A549 (cell line): ENCODE results near the gene CLIP2. TPM values are rescaled to one million over a fixed set of nuclear protein-coding genes. Genes with fewer than 3 reads are reported as not detected.

Experiments
- ATAC-seq, 2 experiments: fragments of 200-7000 bp in 1 of 2; fragments of >200 bp in 1 of 2; cut with Nextera tagmentation in 1 of 2; cut with Tn5 transposase in 1 of 2; 3 replicates each; pipeline versions ENCODE4 v1.8.0 to v1.9.1; 2018 to 2020; ENCODE audit warnings: mild to moderate bottlenecking in 1 of 2, moderate library complexity in 1 of 2
- CTCF ChIA-PET: fragments of 300-600 bp; sonication (Branson Sonifier 250); formaldehyde crosslinking; extraction: SDS; loops from one replicate; lab custom pipeline; 2021; ENCODE audit warnings: antibody characterized with exemption, inconsistent platforms; lab: Yijun Ruan, JAX
- POLR2A ChIA-PET: fragments of 350-600 bp; formaldehyde crosslinking; extraction: SDS; loops from one replicate; lab custom pipeline; 2021; ENCODE audit warnings: antibody characterized with exemption, inconsistent platforms; lab: Yijun Ruan, JAX
- DNase-seq, 2 experiments: peaks; one replicate each; pipeline versions ENCODE4 v3.0.0 to v3.0.0-alpha.2; 2011 to 2016; ENCODE audit warnings: low read depth in 1 of 2, low spot score in 1 of 2
- FAIRE-seq: peaks from 2 replicates; lab custom pipeline; 2011; peaks lifted over from hg19 to GRCh38; lab: Jason Lieb, UNC
- H3K27ac ChIP-seq, 2 experiments: fragments of >200 bp; sonication (Bioruptor Twin); formaldehyde crosslinking; 3 replicates each; pipeline ENCODE4 v1.5.1; 2016 to 2017
- H3K4me1 ChIP-seq: fragments of >200 bp; sonication (Bioruptor Twin); formaldehyde crosslinking; 3 replicates; pipeline ENCODE4 v1.6.1; 2016
- H3K4me2 ChIP-seq: fragments of >200 bp; sonication (Bioruptor Twin); formaldehyde crosslinking; 3 replicates; pipeline ENCODE4 v1.6.1; 2016
- H3K4me3 ChIP-seq: fragments of >200 bp; sonication (Bioruptor Twin); formaldehyde crosslinking; 3 replicates; pipeline ENCODE4 v1.5.1; 2016
- H3K9me3 ChIP-seq: fragments of >200 bp; sonication (Bioruptor Twin); formaldehyde crosslinking; 3 replicates; pipeline ENCODE4 v1.6.1; 2016
- CHD2 ChIP-seq: fragments of 150-350 bp; IDR thresholded peaks from 2 replicates; pipeline ENCODE4 v1.6.1; 2014; ENCODE audit warnings: low read length; ENCODE audit not compliant: partially characterized antibody
- CHD4 ChIP-seq: fragments of 200-600 bp; sonication (generic); IDR thresholded peaks from 2 replicates; pipeline ENCODE4 v1.6.1; 2016; ENCODE audit warnings: antibody characterized with exemption, mild to moderate bottlenecking, borderline replicate concordance
- EHF ChIP-seq: fragments of 250-450 bp; sonication (Bioruptor Pico); IDR thresholded peaks from 2 replicates; pipeline ENCODE4 v1.5.0; 2020; ENCODE audit warnings: mild to moderate bottlenecking
- EHMT2 ChIP-seq: fragments of 200-600 bp; sonication (generic); IDR thresholded peaks from 2 replicates; pipeline ENCODE4 v1.6.1; 2016; ENCODE audit warnings: antibody characterized with exemption, low read depth, mild to moderate bottlenecking, moderate library complexity
- GATA3 ChIP-seq: IDR thresholded peaks from 2 replicates; pipeline ENCODE4 v1.6.1; 2012; ENCODE audit warnings: borderline replicate concordance
- HEYL ChIP-seq: fragments of 250-450 bp; sonication (Bioruptor Pico); IDR thresholded peaks from 2 replicates; pipeline ENCODE4 v1.8.0; 2021; ENCODE audit warnings: mild to moderate bottlenecking, moderate library complexity
- HOXA7 ChIP-seq: fragments of 250-450 bp; sonication (Bioruptor Pico); IDR thresholded peaks from 2 replicates; pipeline ENCODE4 v1.5.0; 2020; ENCODE audit warnings: mild to moderate bottlenecking, moderate library complexity
- JUN ChIP-seq, 2 experiments: fragments of >200 bp; sonication (Bioruptor Twin); formaldehyde crosslinking; IDR thresholded peaks; 2 replicates in 1 of 2; 3 replicates in 1 of 2; pipeline ENCODE4 v1.6.1; 2016 to 2017
- KDM1A ChIP-seq: fragments of 200-600 bp; sonication (generic); IDR thresholded peaks from 2 replicates; pipeline ENCODE4 v1.6.1; 2016; ENCODE audit warnings: low read depth, mild to moderate bottlenecking
- KDM5A ChIP-seq: fragments of 200-600 bp; sonication (generic); IDR thresholded peaks from 2 replicates; pipeline ENCODE4 v1.6.1; 2016; ENCODE audit warnings: antibody characterized with exemption, mild to moderate bottlenecking
- MAZ ChIP-seq: fragments of 150-350 bp; IDR thresholded peaks from 2 replicates; pipeline ENCODE4 v1.6.1; 2014; ENCODE audit warnings: antibody characterized with exemption, low read depth, low read length, borderline replicate concordance
- PHF8 ChIP-seq: fragments of 200-600 bp; sonication (generic); IDR thresholded peaks from 2 replicates; pipeline ENCODE4 v1.6.1; 2016; ENCODE audit warnings: low read depth, mild to moderate bottlenecking, antibody characterized with exemption, moderate library complexity, borderline replicate concordance
- POLR2AphosphoS2 ChIP-seq: conservative IDR thresholded peaks from 2 replicates; pipeline ENCODE4 v1.6.1; 2012; ENCODE audit warnings: low read length, improper control_type of control experiment, inconsistent platforms
- RAD21 ChIP-seq, 2 experiments: fragments of >200 bp in 1 of 2; sonication (Bioruptor Twin) in 1 of 2; formaldehyde crosslinking in 1 of 2; IDR thresholded peaks in 1 of 2; conservative IDR thresholded peaks in 1 of 2; 2 replicates in 1 of 2; 3 replicates in 1 of 2; pipeline ENCODE4 v1.6.1; 2012 to 2018; ENCODE audit warnings: inconsistent platforms in 1 of 2
- RCOR1 ChIP-seq: fragments of 150-350 bp; IDR thresholded peaks from 2 replicates; pipeline ENCODE4 v1.6.1; 2014; ENCODE audit warnings: antibody characterized with exemption, low read length, low read depth
- RFX5 ChIP-seq: fragments of 450-650 bp; IDR thresholded peaks from 2 replicates; pipeline ENCODE4 v1.7.1; 2014; ENCODE audit warnings: antibody characterized with exemption, mild to moderate bottlenecking, moderate library complexity
- RNF2 ChIP-seq: fragments of 200-600 bp; sonication (generic); IDR thresholded peaks from 2 replicates; pipeline ENCODE4 v1.6.1; 2016; ENCODE audit warnings: low read depth, mild to moderate bottlenecking, antibody characterized with exemption, moderate library complexity, borderline replicate concordance
- WGBS: methylation state at CpG from one replicate; pipeline ENCODE4 v1.1.6; 2017; ENCODE audit errors: missing lambda C conversion rate; 5-methylcytosine and 5-hydroxymethylcytosine counted together
- polyA plus RNA-seq, 4 experiments: library from polyadenylated mRNA; depleted of rRNA in 3 of 4; stranded (reverse); fragments of >200 nt; fragmentation: RNase III in 1 of 4; extraction: RNeasy Plus Mini Kit Qiagen cat#74134 plus additional on column Dnase treatment in 1 of 4; gene quantifications; 2 replicates in 3 of 4; 3 replicates in 1 of 4; pipeline ENCODE4 v1.2.3, GENCODE V29; 2011 to 2017
- TF ChIP-seq, protein P1 (sequence below): fragments of 200-600 bp; sonication (generic); IDR thresholded peaks from 2 replicates; pipeline ENCODE4 v1.6.1; 2016; ENCODE audit warnings: antibody characterized with exemption, mild to moderate bottlenecking, moderate library complexity
- TF ChIP-seq, protein P2 (sequence below): fragments of >200 bp; sonication (Bioruptor Twin); formaldehyde crosslinking; IDR thresholded peaks from 3 replicates; pipeline ENCODE4 v1.5.1; 2016
- TF ChIP-seq, protein P3 (sequence below): IDR thresholded peaks from 2 replicates; pipeline ENCODE4 v1.6.1; 2012; ENCODE audit warnings: low read depth, borderline replicate concordance
- TF ChIP-seq, protein P4 (sequence below): fragments of >200 bp; sonication (Bioruptor Twin); formaldehyde crosslinking; IDR thresholded peaks from 2 replicates; pipeline ENCODE4 v1.6.1; 2016
- TF ChIP-seq, protein P5 (sequence below): fragments of 250-450 bp; sonication (Bioruptor Pico); IDR thresholded peaks from 2 replicates; pipeline ENCODE4 v1.5.0; 2020; ENCODE audit warnings: low read depth, mild to moderate bottlenecking, moderate library complexity

CLIP2 gene
- polyA plus RNA-seq, 2 of the 4 experiments (the other 2 are of a cell fraction): 3.7 to 17.0 TPM

DNA sequence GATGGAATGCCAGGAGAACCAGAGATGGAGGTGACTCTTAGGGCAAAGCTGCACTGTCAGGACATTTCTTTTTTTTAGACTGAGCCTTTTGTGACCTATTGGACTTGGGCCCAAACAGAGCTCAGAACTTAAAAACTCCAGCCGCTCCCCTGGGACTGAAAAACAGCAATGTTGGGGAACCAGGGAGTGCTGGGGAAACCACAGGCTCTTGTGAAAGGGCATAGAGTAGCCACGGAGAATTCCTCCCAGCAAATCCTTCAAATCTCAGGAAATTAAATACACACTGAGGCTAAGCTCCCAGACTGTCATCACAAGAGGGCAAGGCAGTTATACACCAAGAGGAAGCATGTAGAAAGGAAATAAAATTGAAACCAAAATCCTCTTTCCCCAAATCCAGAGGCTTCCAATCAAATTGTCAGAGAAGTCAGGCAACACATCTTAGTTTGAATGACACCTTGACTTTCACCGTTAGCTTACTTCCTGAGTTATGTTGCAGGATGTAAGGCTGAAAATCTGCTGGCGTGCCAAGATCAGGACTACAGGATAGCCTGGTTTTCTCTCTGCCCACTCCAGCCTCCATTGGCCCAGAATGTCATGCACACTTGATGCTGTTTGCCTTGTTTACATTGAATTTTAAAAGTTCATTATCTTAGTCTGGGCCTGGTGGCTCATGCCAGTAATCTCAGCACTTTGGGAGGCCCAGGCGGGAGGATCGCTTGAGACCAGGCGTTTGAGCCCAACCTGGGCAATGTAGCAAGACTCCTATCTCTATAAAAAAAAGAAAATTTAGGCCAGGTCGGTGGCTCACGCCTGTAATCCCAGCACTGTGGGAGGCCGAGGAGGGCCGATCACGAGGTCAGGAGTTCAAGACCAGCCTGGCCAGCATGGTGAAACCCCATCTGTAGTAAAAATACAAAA lies 32.5 kb upstream of the CLIP2 start:
- WGBS: 82% methylated on average over 12 of the region's 12 CpGs
- H3K9me3 ChIP-seq: no peaks in the 10 kb centered on the region
- no peak for ATAC-seq
- POLR2A ChIA-PET: interaction anchor here (1.0 kb wide), 1 partner anchor 23 kb away, joined by 3 read pairs; no protein-coding TSS in a partner anchor
- no peak for DNase-seq
- CTCF ChIA-PET: interaction anchor here (1.0 to 2.6 kb wide), 5 partner anchors 19 to 144 kb away, joined by 4 to 11 read pairs (median 6); no protein-coding TSS in a partner anchor
- TF ChIP-seq, protein P1, sequence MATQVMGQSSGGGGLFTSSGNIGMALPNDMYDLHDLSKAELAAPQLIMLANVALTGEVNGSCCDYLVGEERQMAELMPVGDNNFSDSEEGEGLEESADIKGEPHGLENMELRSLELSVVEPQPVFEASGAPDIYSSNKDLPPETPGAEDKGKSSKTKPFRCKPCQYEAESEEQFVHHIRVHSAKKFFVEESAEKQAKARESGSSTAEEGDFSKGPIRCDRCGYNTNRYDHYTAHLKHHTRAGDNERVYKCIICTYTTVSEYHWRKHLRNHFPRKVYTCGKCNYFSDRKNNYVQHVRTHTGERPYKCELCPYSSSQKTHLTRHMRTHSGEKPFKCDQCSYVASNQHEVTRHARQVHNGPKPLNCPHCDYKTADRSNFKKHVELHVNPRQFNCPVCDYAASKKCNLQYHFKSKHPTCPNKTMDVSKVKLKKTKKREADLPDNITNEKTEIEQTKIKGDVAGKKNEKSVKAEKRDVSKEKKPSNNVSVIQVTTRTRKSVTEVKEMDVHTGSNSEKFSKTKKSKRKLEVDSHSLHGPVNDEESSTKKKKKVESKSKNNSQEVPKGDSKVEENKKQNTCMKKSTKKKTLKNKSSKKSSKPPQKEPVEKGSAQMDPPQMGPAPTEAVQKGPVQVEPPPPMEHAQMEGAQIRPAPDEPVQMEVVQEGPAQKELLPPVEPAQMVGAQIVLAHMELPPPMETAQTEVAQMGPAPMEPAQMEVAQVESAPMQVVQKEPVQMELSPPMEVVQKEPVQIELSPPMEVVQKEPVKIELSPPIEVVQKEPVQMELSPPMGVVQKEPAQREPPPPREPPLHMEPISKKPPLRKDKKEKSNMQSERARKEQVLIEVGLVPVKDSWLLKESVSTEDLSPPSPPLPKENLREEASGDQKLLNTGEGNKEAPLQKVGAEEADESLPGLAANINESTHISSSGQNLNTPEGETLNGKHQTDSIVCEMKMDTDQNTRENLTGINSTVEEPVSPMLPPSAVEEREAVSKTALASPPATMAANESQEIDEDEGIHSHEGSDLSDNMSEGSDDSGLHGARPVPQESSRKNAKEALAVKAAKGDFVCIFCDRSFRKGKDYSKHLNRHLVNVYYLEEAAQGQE: no peak
- no peak for TF ChIP-seq PHF8
- no peak for TF ChIP-seq HEYL (CRISPR knock-in tag)
- TF ChIP-seq, protein P2, sequence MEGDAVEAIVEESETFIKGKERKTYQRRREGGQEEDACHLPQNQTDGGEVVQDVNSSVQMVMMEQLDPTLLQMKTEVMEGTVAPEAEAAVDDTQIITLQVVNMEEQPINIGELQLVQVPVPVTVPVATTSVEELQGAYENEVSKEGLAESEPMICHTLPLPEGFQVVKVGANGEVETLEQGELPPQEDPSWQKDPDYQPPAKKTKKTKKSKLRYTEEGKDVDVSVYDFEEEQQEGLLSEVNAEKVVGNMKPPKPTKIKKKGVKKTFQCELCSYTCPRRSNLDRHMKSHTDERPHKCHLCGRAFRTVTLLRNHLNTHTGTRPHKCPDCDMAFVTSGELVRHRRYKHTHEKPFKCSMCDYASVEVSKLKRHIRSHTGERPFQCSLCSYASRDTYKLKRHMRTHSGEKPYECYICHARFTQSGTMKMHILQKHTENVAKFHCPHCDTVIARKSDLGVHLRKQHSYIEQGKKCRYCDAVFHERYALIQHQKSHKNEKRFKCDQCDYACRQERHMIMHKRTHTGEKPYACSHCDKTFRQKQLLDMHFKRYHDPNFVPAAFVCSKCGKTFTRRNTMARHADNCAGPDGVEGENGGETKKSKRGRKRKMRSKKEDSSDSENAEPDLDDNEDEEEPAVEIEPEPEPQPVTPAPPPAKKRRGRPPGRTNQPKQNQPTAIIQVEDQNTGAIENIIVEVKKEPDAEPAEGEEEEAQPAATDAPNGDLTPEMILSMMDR: no peak
- TF ChIP-seq RFX5: no peak
- TF ChIP-seq, protein P3, sequence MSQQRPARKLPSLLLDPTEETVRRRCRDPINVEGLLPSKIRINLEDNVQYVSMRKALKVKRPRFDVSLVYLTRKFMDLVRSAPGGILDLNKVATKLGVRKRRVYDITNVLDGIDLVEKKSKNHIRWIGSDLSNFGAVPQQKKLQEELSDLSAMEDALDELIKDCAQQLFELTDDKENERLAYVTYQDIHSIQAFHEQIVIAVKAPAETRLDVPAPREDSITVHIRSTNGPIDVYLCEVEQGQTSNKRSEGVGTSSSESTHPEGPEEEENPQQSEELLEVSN: no peak
- TF ChIP-seq CHD4: no peak
- no peak for TF ChIP-seq RCOR1
- TF ChIP-seq, all 56 proteins: peak for 0
- Histone ChIP-seq H3K4me1 (peaks cover 15% of the 10 kb centered on the region; the same call in 1 of the 3 replicates), H3K4me3 (no peak overlapping the region), H3K27ac (no peak overlapping the region), H3K4me2 (no peak overlapping the region)
- no peak for FAIRE-seq

DNA sequence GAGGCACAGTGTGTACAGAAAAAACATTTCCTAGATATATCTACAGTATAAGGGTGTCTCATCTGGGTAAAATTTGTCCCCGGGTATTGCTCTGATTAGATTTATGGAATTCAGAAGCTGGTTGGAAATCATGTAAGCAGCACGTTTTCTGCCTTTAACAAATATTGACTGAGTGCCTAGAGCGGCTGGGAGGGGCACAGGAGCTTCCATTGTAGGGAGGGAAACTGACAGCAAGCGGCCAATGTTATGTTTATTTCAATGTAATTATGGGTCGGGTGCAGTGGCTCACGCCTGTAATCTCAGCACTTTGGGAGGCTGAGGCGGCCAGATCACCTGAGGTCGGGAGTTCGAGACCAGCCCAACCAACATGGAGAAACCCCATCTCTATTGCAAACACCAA lies 30.6 kb upstream of the CLIP2 start:
- H3K4me3 ChIP-seq: no peak overlapping the region
- no peak overlapping the region for H3K27ac ChIP-seq
- POLR2A ChIA-PET: interaction anchor here (0.6 kb wide), 1 partner anchor 12 kb away, joined by 4 read pairs; no protein-coding TSS in a partner anchor
- FAIRE-seq (no peak), DNase-seq (no peak), ATAC-seq (no peak)
- peaks cover 6% of the 10 kb centered on the region; the same call in 1 of the 3 replicates for H3K4me1 ChIP-seq
- no peak overlapping the region for H3K4me2 ChIP-seq
- TF ChIP-seq POLR2AphosphoS2 (no peak), JUN (IDR thresholded peaks at IDR 0.05) (no peak), KDM1A (no peak), GATA3 (no peak), MAZ (no peak), CHD2 (no peak), KDM5A (no peak), HOXA7 (CRISPR knock-in tag) (no peak), RAD21 (conservative IDR thresholded peaks at IDR 0.05 in 1 of 2, IDR thresholded peaks at IDR 0.05 in 1 of 2) (no peak), EHF (CRISPR knock-in tag) (no peak), RNF2 (no peak), EHMT2 (no peak)
- TF ChIP-seq, protein P3: no peak
- TF ChIP-seq, protein P4, sequence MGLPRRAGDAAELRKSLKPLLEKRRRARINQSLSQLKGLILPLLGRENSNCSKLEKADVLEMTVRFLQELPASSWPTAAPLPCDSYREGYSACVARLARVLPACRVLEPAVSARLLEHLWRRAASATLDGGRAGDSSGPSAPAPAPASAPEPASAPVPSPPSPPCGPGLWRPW: no peak
- TF ChIP-seq, protein P5, sequence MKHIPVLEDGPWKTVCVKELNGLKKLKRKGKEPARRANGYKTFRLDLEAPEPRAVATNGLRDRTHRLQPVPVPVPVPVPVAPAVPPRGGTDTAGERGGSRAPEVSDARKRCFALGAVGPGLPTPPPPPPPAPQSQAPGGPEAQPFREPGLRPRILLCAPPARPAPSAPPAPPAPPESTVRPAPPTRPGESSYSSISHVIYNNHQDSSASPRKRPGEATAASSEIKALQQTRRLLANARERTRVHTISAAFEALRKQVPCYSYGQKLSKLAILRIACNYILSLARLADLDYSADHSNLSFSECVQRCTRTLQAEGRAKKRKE (CRISPR knock-in tag): no peak
- no peaks in the 10 kb centered on the region for H3K9me3 ChIP-seq
- 59% methylated on average over 9 of the region's 9 CpGs for WGBS
- CTCF ChIA-PET: interaction anchor here (2.6 kb wide), 1 partner anchor 52 kb away, joined by 11 read pairs; no protein-coding TSS in a partner anchor
